ENCODE results near the gene BBS12.

- no peak for TF ChIP-seq POLR2AphosphoS5 (IDR thresholded peaks at IDR 0.05; ENCODE audit: low read depth, low read length)
- no peak for TF ChIP-seq YY1 (IDR thresholded peaks at IDR 0.05; ENCODE audit: low read depth)
- no peak for TF ChIP-seq SMC3 (IDR thresholded peaks at IDR 0.05; ENCODE audit: low read depth, low read length)
- TF ChIP-seq RAD21 (IDR thresholded peaks at IDR 0.05; ENCODE audit: low read length): no peak
- no peak for TF ChIP-seq CTCF (IDR thresholded peaks at IDR 0.05)
- TF ChIP-seq ZBTB33 (IDR thresholded peaks at IDR 0.05; ENCODE audit: borderline replicate concordance, low read depth): no peak
- no peak for TF ChIP-seq USF1 (IDR thresholded peaks at IDR 0.05; ENCODE audit: borderline replicate concordance, low read depth)
These were observed 44.4 kb downstream of the BBS12 start for GRCh38 chr4:122776916-122777315.
